ENCODE results near the gene KCNJ14. TPM values are rescaled to one million over a fixed set of nuclear protein-coding genes. Genes with fewer than 3 reads are reported as not detected.

KCNJ14 gene
- total and polyA plus RNA-seq, 2 of the 8 experiments (the other 6 are each of a cell fraction or from before 2014, with no cell fraction given): 0.45 to 0.89 TPM

DNA sequence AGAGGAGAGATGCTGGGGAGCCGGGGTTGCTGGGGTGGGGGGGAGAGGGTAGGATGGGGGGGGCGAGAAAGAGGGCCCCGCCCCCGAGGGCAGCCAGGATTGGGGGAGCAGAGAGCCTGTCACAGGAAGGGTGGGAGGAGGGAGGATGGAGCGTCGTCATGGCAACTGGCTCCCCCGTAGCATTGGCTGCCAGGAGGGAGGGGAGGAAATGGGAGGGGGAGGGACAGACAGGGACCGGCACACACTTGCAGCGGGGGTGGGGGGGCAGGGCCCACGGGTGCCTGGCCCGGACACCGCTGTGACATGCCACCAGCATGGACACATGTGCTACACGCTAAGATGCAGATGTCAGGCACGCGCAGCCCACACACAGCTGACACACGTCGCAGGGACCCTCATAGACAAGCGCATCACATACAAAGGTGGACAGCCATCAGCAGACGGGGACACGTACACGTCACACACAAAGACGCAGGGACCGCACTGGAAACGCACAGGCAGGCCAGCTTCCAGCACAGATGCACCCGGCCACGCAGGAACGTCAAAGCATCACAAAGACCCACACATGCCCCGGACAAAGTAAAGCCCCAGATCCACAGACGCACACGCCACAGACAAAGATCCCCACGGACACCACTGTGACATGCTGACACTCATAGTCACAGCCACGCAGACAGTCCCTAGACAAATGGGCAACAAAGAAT lies 56.6 kb downstream of the KCNJ14 start, which contains the start of gene LMTK3:
Gene LMTK3, minus strand, starts transcription at position 36 of the 704 bp plus-strand sequence. CDS start 259 bp downstream, outside the sequence.
- no peaks in the 10 kb centered on the region for H3K79me2 ChIP-seq (ENCODE audit: control insufficient read depth in 1 of 2, insufficient read depth in 2 of 2, low read length in 2 of 2)
- H3K36me3 ChIP-seq (ENCODE audit: control insufficient read depth in 2 of 4, insufficient read depth in 4 of 4, low read length in 3 of 4): no peaks in the 10 kb centered on the region
- H3K9me3 ChIP-seq (ENCODE audit: insufficient read depth in 2 of 2, low read depth in 1 of 2, low read length in 1 of 2): no peaks in the 10 kb centered on the region
- H4K5ac ChIP-seq (ENCODE audit: insufficient read length, low read depth, low read length): no peak within 1 kb of the TSS
- H2BK12ac ChIP-seq (ENCODE audit: low read depth, low read length): peak within 1 kb of the TSS; percentile 77; the same call in 1 of the 2 replicates
- H4K8ac ChIP-seq (ENCODE audit: extremely low read depth, insufficient read depth, low read length): no peak within 1 kb of the TSS; the same call in 1 of the 2 replicates
- H2BK20ac ChIP-seq (ENCODE audit: low read length): peak within 1 kb of the TSS; percentile 73; the same call in 1 of the 2 replicates
- H3K56ac ChIP-seq (replicated peaks; ENCODE audit: insufficient read length, low read depth, low read length): no peak within 1 kb of the TSS
- H2AFZ ChIP-seq (ENCODE audit: low read length): peak within 1 kb of the TSS; percentile 95
- peaks cover 0 to 5% of the 10 kb centered on the region in 2 experiments for H4K20me1 ChIP-seq (replicated peaks in 1 of 2; ENCODE audit: control insufficient read depth in 1 of 2, insufficient read depth in 2 of 2, low read length in 2 of 2)
- 0 out of 2 replicates have a peak, but pooled peaks have one; percentile 66 for TF ChIP-seq SP1 (IDR thresholded peaks at IDR 0.05; ENCODE audit: low read depth, low read length)
- no peak for TF ChIP-seq SAP30 (IDR thresholded peaks at IDR 0.05; ENCODE audit: insufficient read depth, insufficient replicate concordance, low read length)
- ChIA-PET CTCF (ENCODE audit: partially characterized antibody) (interaction anchor here (1.0 kb wide), 1 partner anchor 75 kb away, joined by 3 read pairs; no protein-coding TSS in a partner anchor), POLR2A (ENCODE audit: partially characterized antibody) (no interaction called here)
- H3K18ac ChIP-seq (ENCODE audit: extremely low read depth, low read length): no peak within 1 kb of the TSS; the same call in 1 of the 2 replicates
- no peak within 1 kb of the TSS for H2BK120ac ChIP-seq (replicated peaks; ENCODE audit: low read depth, low read length)
- H3K23ac ChIP-seq (ENCODE audit: insufficient read length): no peak within 1 kb of the TSS
- H3K79me1 ChIP-seq (ENCODE audit: low read depth, low read length): no peaks in the 10 kb centered on the region
- H3K4me3 ChIP-seq (ENCODE audit: extremely low read depth in 1 of 4, insufficient read depth in 2 of 4, low read depth in 3 of 4, low read length in 4 of 4): peak within 1 kb of the TSS; percentile 18 to 65 (median 60)
- H3K23me2 ChIP-seq (ENCODE audit: low read depth, low read length): peaks cover 25% of the 10 kb centered on the region
- WGBS, 2 experiments (ENCODE audit: extremely low coverage in 1 of 2, insufficient coverage in 1 of 2, insufficient read length in 1 of 2, insufficient replicate concordance in 2 of 2, low coverage in 1 of 2, low lambda C conversion rate in 2 of 2, missing lambda C conversion rate in 1 of 2): 48% methylated on average over 20 of the region's 32 CpGs; no CpG with 5 or more reads in 1 of the 2 experiments
- no peak within 1 kb of the TSS for H3K27ac ChIP-seq (ENCODE audit: low read depth, low read length)
- no peak within 1 kb of the TSS; a peak in 1 of 7 replicates for H3K9ac ChIP-seq (replicated peaks in 1 of 4; ENCODE audit: extremely low read depth in 1 of 4, low read depth in 3 of 4, low read length in 3 of 4)
- peak within 1 kb of the TSS; percentile 91 for H2AK5ac ChIP-seq (ENCODE audit: low read depth, low read length)
- H3K4me2 ChIP-seq (ENCODE audit: insufficient read depth in 1 of 2, low read depth in 2 of 2, low read length in 2 of 2): peak within 1 kb of the TSS; percentile 91 to 98
- H3K14ac ChIP-seq (ENCODE audit: insufficient read length): no peak within 1 kb of the TSS
- DNase-seq (ENCODE audit: low read depth in 1 of 2, low spot score in 2 of 2): peak in 1 of 2 experiments; percentile 82
- H3K4ac ChIP-seq (replicated peaks; ENCODE audit: insufficient read length, low read depth, low read length): no peak within 1 kb of the TSS
- no peak within 1 kb of the TSS for H4K91ac ChIP-seq (replicated peaks; ENCODE audit: insufficient read length, low read length)
- peak within 1 kb of the TSS; percentile 32 for H2BK15ac ChIP-seq (ENCODE audit: low read length)
- H3K4me1 ChIP-seq (replicated peaks in 1 of 4; ENCODE audit: control insufficient read depth in 3 of 4, insufficient read depth in 4 of 4, low read length in 3 of 4): peaks cover 0 to 20% (median 10%) of the 10 kb centered on the region in 4 experiments; a peak in 5 of 7 replicates
- H2BK5ac ChIP-seq (ENCODE audit: low read depth, low read length): peak within 1 kb of the TSS; percentile 1; the same call in 1 of the 2 replicates
- peaks cover 0 to 12% (median 9%) of the 10 kb centered on the region in 4 experiments; a peak in 4 of 7 replicates for H3K27me3 ChIP-seq (replicated peaks in 1 of 4; ENCODE audit: control insufficient read depth in 3 of 4, extremely low read depth in 1 of 4, insufficient read depth in 3 of 4, low read length in 3 of 4)
- FAIRE-seq: no peak

Data from H1 (cell line).